H1 (cell line): ENCODE results near the gene TGM3. TPM values are rescaled to one million over a fixed set of nuclear protein-coding genes. Genes with fewer than 3 reads are reported as not detected.

Experiments
- BCL11A ChIP-seq, 2 experiments: IDR thresholded peaks; one replicate each; pipeline ENCODE4 v1.6.1; 2011; ENCODE audit warnings: low read depth in 2 of 2, low read length in 2 of 2, mild to moderate bottlenecking in 2 of 2
- BRCA1 ChIP-seq: IDR thresholded peaks from 2 replicates; pipeline ENCODE4 v1.6.1; 2012; ENCODE audit warnings: low read depth, low read length, improper control_type of control experiment
- CHD2 ChIP-seq: IDR thresholded peaks from 2 replicates; pipeline ENCODE4 v1.6.1; 2012; ENCODE audit warnings: low read length, improper control_type of control experiment
- TEAD4 ChIP-seq: IDR thresholded peaks from 2 replicates; pipeline ENCODE4 v1.6.1; 2012; ENCODE audit warnings: low read depth, low read length, inconsistent platforms, mixed read lengths
- polyA plus RNA-seq, 7 experiments: library from polyadenylated mRNA; depleted of rRNA in 3 of 7; stranded (reverse) in 5 of 7; unstranded in 2 of 7; fragments of >200 nt in 5 of 7; fragments of 200-250 nt in 2 of 7; gene quantifications; 1 replicate in 5 of 7; 2 replicates in 1 of 7; 4 replicates in 1 of 7; pipeline versions ENCODE4 v1.2.1 to v1.2.3, GENCODE V29; 2011 to 2013; ENCODE audit warnings: missing spikeins in 2 of 7, mixed read lengths in 2 of 7
- total RNA-seq: library from RNA; stranded (reverse); fragmentation: NEBNext Ultra II Directional; extraction: Animal tissue kit (Norgen Biotek cat#: 25700); gene quantifications from 2 replicates; pipeline ENCODE4 v1.2.1, GENCODE V29; 2021

Gene TGM3
- total and polyA plus RNA-seq, 2 of the 8 experiments (the other 6 are each of a cell fraction or from before 2014, with no cell fraction given), result 0.12 TPM; not detected in 1

GRCh38 chr20:2335096-2335870 lies 39.5 kb downstream of the TGM3 start (continued):
- no peak for TF ChIP-seq BRCA1
- TF ChIP-seq BCL11A (IDR thresholded peaks at IDR 0.05; ENCODE audit: low read depth in 2 of 2, low read length in 2 of 2), result no peak
- no peak for TF ChIP-seq TEAD4
- no peak for TF ChIP-seq CHD2
